ENCODE results near the gene PKD1. TPM values are rescaled to one million over a fixed set of nuclear protein-coding genes. Genes with fewer than 3 reads are reported as not detected.

The PKD1 gene
- total RNA-seq, 1 donor from 2014 or later: 80.2 TPM

GRCh38 chr16:2040787-2041522 is 94.7 kb downstream of the PKD1 start:
- TF ChIP-seq CTCF (conservative IDR thresholded peaks at IDR 0.05; ENCODE audit: low read depth, low read length): no peak
- no peak for DNase-seq (ENCODE audit: low read depth)
- no peak overlapping the region for H3K4me3 ChIP-seq (ENCODE audit: low read depth, low read length)

GRCh38 chr16:2040041-2040786 is 95.5 kb downstream of the PKD1 start:
- H3K4me3 ChIP-seq (ENCODE audit: low read depth, low read length): no peak overlapping the region
- no peak for TF ChIP-seq CTCF (conservative IDR thresholded peaks at IDR 0.05; ENCODE audit: low read depth, low read length)
- no peak for DNase-seq (ENCODE audit: low read depth)

GRCh38 chr16:2039274-2040031 is 96.2 kb downstream of the PKD1 start:
- TF ChIP-seq CTCF (conservative IDR thresholded peaks at IDR 0.05; ENCODE audit: low read depth, low read length): no peak
- no peak for DNase-seq (ENCODE audit: low read depth)
- no peak overlapping the region for H3K4me3 ChIP-seq (ENCODE audit: low read depth, low read length)

Other genes starting within 250 kb of the PKD1 start
- not detected in 2 replicates for gene HS3ST6, start 217.5 kb downstream of the PKD1 start, total RNA-seq
- gene MSRB1, start 192.7 kb downstream of the PKD1 start, total RNA-seq: 8.6 and 22.0 TPM in 2 replicates
- gene RPL3L, start 181.2 kb downstream of the PKD1 start, total RNA-seq: not detected in 2 replicates
- gene NDUFB10, start 176.4 kb downstream of the PKD1 start, total RNA-seq: 236 and 407 TPM in 2 replicates
- gene RPS2, start 171.1 kb downstream of the PKD1 start, total RNA-seq: 2,813 and 2,878 TPM in 2 replicates
- not detected in 2 replicates for gene RNF151, start 169.0 kb downstream of the PKD1 start, total RNA-seq
- 108 and 127 TPM in 2 replicates for gene TBL3, start 163.8 kb downstream of the PKD1 start, total RNA-seq
- gene NOXO1, start 154.4 kb downstream of the PKD1 start, total RNA-seq: 0.94 and 1.2 TPM in 2 replicates
- 21.5 and 36.3 TPM in 2 replicates for gene GFER, start 151.7 kb downstream of the PKD1 start, total RNA-seq
- 8.5 and 22.0 TPM in 2 replicates for gene SYNGR3, start 145.9 kb downstream of the PKD1 start, total RNA-seq
- 48.8 and 66.9 TPM in 2 replicates for gene ZNF598, start 126.1 kb downstream of the PKD1 start, total RNA-seq
- gene NPW, start 116.1 kb downstream of the PKD1 start, total RNA-seq: 0.46 and 2.4 TPM in 2 replicates
- gene NHERF2, start 109.0 kb downstream of the PKD1 start, total RNA-seq: 29.9 and 42.2 TPM in 2 replicates
- 61.2 and 62.8 TPM in 2 replicates for gene NTHL1, start 88.1 kb downstream of the PKD1 start, total RNA-seq
- 30.7 and 64.1 TPM in 2 replicates for gene TSC2, start 87.9 kb downstream of the PKD1 start, total RNA-seq
- gene RAB26, start 12.7 kb upstream of the PKD1 start, total RNA-seq: 2.3 and 11.6 TPM in 2 replicates
- 48.6 and 63.9 TPM in 2 replicates for gene TRAF7, start 19.9 kb upstream of the PKD1 start, total RNA-seq
- gene CASKIN1, start 60.7 kb upstream of the PKD1 start, total RNA-seq: 0.07 and 0.12 TPM in 2 replicates
- 98.2 and 134 TPM in 2 replicates for gene MLST8, start 69.6 kb upstream of the PKD1 start, total RNA-seq
- gene BRICD5, start 75.0 kb upstream of the PKD1 start, total RNA-seq: 5.3 and 10.1 TPM in 2 replicates
- 29.3 and 58.3 TPM in 2 replicates for gene PGP, start 78.9 kb upstream of the PKD1 start, total RNA-seq
- 33.7 and 36.4 TPM in 2 replicates for gene E4F1, start 87.7 kb upstream of the PKD1 start, total RNA-seq
- 0.07 and 0.52 TPM in 2 replicates for gene DNASE1L2, start 100.5 kb upstream of the PKD1 start, total RNA-seq
- 92.2 and 94.6 TPM in 2 replicates for gene ECI1, start 115.7 kb upstream of the PKD1 start, total RNA-seq
- gene RNPS1, start 132.2 kb upstream of the PKD1 start, total RNA-seq: 231 and 305 TPM in 2 replicates
- gene ABCA3, start 204.8 kb upstream of the PKD1 start, total RNA-seq: 8.4 and 17.1 TPM in 2 replicates

Measured in epithelial cell of proximal tubule (primary cell).